WTC11 (cell line): ENCODE results near the gene SCUBE1.

ENCODE experiments used
- CBFB ChIP-seq: sonication (generic); formaldehyde crosslinking; IDR thresholded peaks from 2 replicates; pipeline ENCODE4 v1.8.1; 2022; ENCODE audit warnings: mild to moderate bottlenecking, low read depth, missing genetic modification reagents
- CTCF ChIP-seq: fragments of 200-600 bp; IDR thresholded peaks from 2 replicates; pipeline ENCODE4 v1.8.0; 2022; ENCODE audit warnings: antibody characterized with exemption
- KAT7 ChIP-seq: sonication (generic); formaldehyde crosslinking; IDR thresholded peaks from 2 replicates; pipeline ENCODE4 v1.8.1; 2023; ENCODE audit warnings: missing genetic modification reagents, mild to moderate bottlenecking, borderline replicate concordance
- NR2C2 ChIP-seq: sonication (generic); formaldehyde crosslinking; IDR thresholded peaks from 2 replicates; pipeline ENCODE4 v1.8.0; 2022; ENCODE audit warnings: mild to moderate bottlenecking, missing genetic modification reagents
- TP53 ChIP-seq: sonication (generic); formaldehyde crosslinking; IDR thresholded peaks from 2 replicates; pipeline ENCODE4 v1.8.1; 2023; ENCODE audit warnings: mild to moderate bottlenecking, missing genetic modification reagents
- TF ChIP-seq, protein P1 (sequence below): sonication (generic); formaldehyde crosslinking; IDR thresholded peaks from 2 replicates; pipeline ENCODE4 v1.8.0; 2022; ENCODE audit warnings: mild to moderate bottlenecking, missing genetic modification reagents
- TF ChIP-seq, protein P2 (sequence below): sonication (generic); formaldehyde crosslinking; IDR thresholded peaks from 2 replicates; pipeline ENCODE4 v1.8.1; 2023; ENCODE audit warnings: mild to moderate bottlenecking, missing genetic modification reagents, moderate library complexity

- TF ChIP-seq CTCF (no peak), TP53 (CRISPR knock-in tag) (no peak), NR2C2 (CRISPR knock-in tag) (no peak), CBFB (CRISPR knock-in tag) (no peak), KAT7 (no peak)
- TF ChIP-seq, protein P1, sequence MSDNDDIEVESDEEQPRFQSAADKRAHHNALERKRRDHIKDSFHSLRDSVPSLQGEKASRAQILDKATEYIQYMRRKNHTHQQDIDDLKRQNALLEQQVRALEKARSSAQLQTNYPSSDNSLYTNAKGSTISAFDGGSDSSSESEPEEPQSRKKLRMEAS (CRISPR knock-in tag), result no peak
- TF ChIP-seq, protein P2, sequence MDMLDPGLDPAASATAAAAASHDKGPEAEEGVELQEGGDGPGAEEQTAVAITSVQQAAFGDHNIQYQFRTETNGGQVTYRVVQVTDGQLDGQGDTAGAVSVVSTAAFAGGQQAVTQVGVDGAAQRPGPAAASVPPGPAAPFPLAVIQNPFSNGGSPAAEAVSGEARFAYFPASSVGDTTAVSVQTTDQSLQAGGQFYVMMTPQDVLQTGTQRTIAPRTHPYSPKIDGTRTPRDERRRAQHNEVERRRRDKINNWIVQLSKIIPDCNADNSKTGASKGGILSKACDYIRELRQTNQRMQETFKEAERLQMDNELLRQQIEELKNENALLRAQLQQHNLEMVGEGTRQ (CRISPR knock-in tag), result no peak
These were observed 182.6 kb downstream of the SCUBE1 start for GRCh38 chr22:43160497-43161126.
